ENCODE results near the gene FIGLA.
A peak's percentile ranks its signal among the peaks of the same experiment; 100 is the strongest.

Gene FIGLA

GRCh38 chr2:70789304-70790135, 923 bp downstream of the FIGLA start:
- Histone ChIP-seq H3K4me3 (ENCODE audit: low read length) (peak overlapping the region; percentile 54), H3K9ac (ENCODE audit: low read length) (no peak overlapping the region), H3K36me3 (ENCODE audit: control insufficient read depth, insufficient read depth, low read length, severe bottlenecking) (no peaks in the 10 kb centered on the region), H3K27me3 (replicated peaks; ENCODE audit: control insufficient read depth, insufficient read depth, low read length) (peaks cover 72% of the 10 kb centered on the region), H3K4me1 (ENCODE audit: control insufficient read depth, insufficient read depth, low read length) (peaks cover 6% of the 10 kb centered on the region), H3K9me3 (ENCODE audit: control insufficient read depth, low read length) (peaks cover 3% of the 10 kb centered on the region)
- peak; percentile 47 for DNase-seq (ENCODE audit: low read depth)

GRCh38 chr2:70785137-70785911, 5.1 kb downstream of the FIGLA start:
- H3K4me1 ChIP-seq (ENCODE audit: control insufficient read depth, insufficient read depth, low read length) = peaks cover 9% of the 10 kb centered on the region
- H3K36me3 ChIP-seq (ENCODE audit: control insufficient read depth, insufficient read depth, low read length, severe bottlenecking) = no peaks in the 10 kb centered on the region
- H3K9ac ChIP-seq (ENCODE audit: low read length) = no peak overlapping the region
- H3K27me3 ChIP-seq (replicated peaks; ENCODE audit: control insufficient read depth, insufficient read depth, low read length) = peaks cover 43% of the 10 kb centered on the region
- no peaks in the 10 kb centered on the region for H3K9me3 ChIP-seq (ENCODE audit: control insufficient read depth, low read length)
- no peak for DNase-seq (ENCODE audit: low read depth)
- H3K4me3 ChIP-seq (ENCODE audit: low read length) = no peak overlapping the region

GRCh38 chr2:70784320-70784719, 6.1 kb downstream of the FIGLA start:
- peaks cover 35% of the 10 kb centered on the region for H3K27me3 ChIP-seq (replicated peaks; ENCODE audit: control insufficient read depth, insufficient read depth, low read length)
- no peak overlapping the region for H3K4me3 ChIP-seq (ENCODE audit: low read length)
- peaks cover 12% of the 10 kb centered on the region for H3K4me1 ChIP-seq (ENCODE audit: control insufficient read depth, insufficient read depth, low read length)
- H3K9ac ChIP-seq (ENCODE audit: low read length) = no peak overlapping the region
- no peak for DNase-seq (ENCODE audit: low read depth)
- H3K9me3 ChIP-seq (ENCODE audit: control insufficient read depth, low read length) = no peaks in the 10 kb centered on the region
- H3K36me3 ChIP-seq (ENCODE audit: control insufficient read depth, insufficient read depth, low read length, severe bottlenecking) = no peaks in the 10 kb centered on the region

- no peaks in the 10 kb centered on the region for H3K9me3 ChIP-seq (ENCODE audit: control insufficient read depth, low read length)
- peaks cover 15% of the 10 kb centered on the region for H3K4me1 ChIP-seq (ENCODE audit: control insufficient read depth, insufficient read depth, low read length)
- no peak overlapping the region for H3K9ac ChIP-seq (ENCODE audit: low read length)
- peaks cover 10% of the 10 kb centered on the region for H3K27me3 ChIP-seq (replicated peaks; ENCODE audit: control insufficient read depth, insufficient read depth, low read length)
- H3K36me3 ChIP-seq (ENCODE audit: control insufficient read depth, insufficient read depth, low read length, severe bottlenecking) = no peaks in the 10 kb centered on the region
- no peak overlapping the region for H3K4me3 ChIP-seq (ENCODE audit: low read length)
- DNase-seq (ENCODE audit: low read depth) = no peak
Measured at GRCh38 chr2:70779911-70780545, 10.4 kb downstream of the FIGLA start.

- H3K27me3 ChIP-seq (replicated peaks; ENCODE audit: control insufficient read depth, insufficient read depth, low read length) = peaks cover 10% of the 10 kb centered on the region
Measured at GRCh38 chr2:70779491-70779890, 11.0 kb downstream of the FIGLA start.

GRCh38 chr2:70778676-70779075, 11.8 kb downstream of the FIGLA start:
- Histone ChIP-seq H3K4me3 (ENCODE audit: low read length) (no peak overlapping the region), H3K9ac (ENCODE audit: low read length) (no peak overlapping the region), H3K4me1 (ENCODE audit: control insufficient read depth, insufficient read depth, low read length) (peaks cover 15% of the 10 kb centered on the region), H3K9me3 (ENCODE audit: control insufficient read depth, low read length) (no peaks in the 10 kb centered on the region), H3K36me3 (ENCODE audit: control insufficient read depth, insufficient read depth, low read length, severe bottlenecking) (no peaks in the 10 kb centered on the region), H3K27me3 (replicated peaks; ENCODE audit: control insufficient read depth, insufficient read depth, low read length) (peaks cover 18% of the 10 kb centered on the region)
- DNase-seq (ENCODE audit: low read depth) = no peak

More at GRCh38 chr2:70779491-70779890, 11.0 kb downstream of the FIGLA start:
- no peak overlapping the region for H3K4me3 ChIP-seq (ENCODE audit: low read length)
- H3K9ac ChIP-seq (ENCODE audit: low read length) = no peak overlapping the region
- no peak for DNase-seq (ENCODE audit: low read depth)
- H3K9me3 ChIP-seq (ENCODE audit: control insufficient read depth, low read length) = no peaks in the 10 kb centered on the region
- H3K36me3 ChIP-seq (ENCODE audit: control insufficient read depth, insufficient read depth, low read length, severe bottlenecking) = no peaks in the 10 kb centered on the region
- peaks cover 15% of the 10 kb centered on the region for H3K4me1 ChIP-seq (ENCODE audit: control insufficient read depth, insufficient read depth, low read length)

GRCh38 chr2:70777450-70777849, 13.0 kb downstream of the FIGLA start:
- Histone ChIP-seq H3K4me3 (ENCODE audit: low read length) (no peak overlapping the region), H3K9me3 (ENCODE audit: control insufficient read depth, low read length) (no peaks in the 10 kb centered on the region)

GRCh38 chr2:70776266-70776665, 14.2 kb downstream of the FIGLA start:
- DNase-seq (ENCODE audit: low read depth) = no peak
- H3K9me3 ChIP-seq (ENCODE audit: control insufficient read depth, low read length) = no peaks in the 10 kb centered on the region
- no peak overlapping the region for H3K9ac ChIP-seq (ENCODE audit: low read length)
- no peaks in the 10 kb centered on the region for H3K36me3 ChIP-seq (ENCODE audit: control insufficient read depth, insufficient read depth, low read length, severe bottlenecking)
- H3K4me1 ChIP-seq (ENCODE audit: control insufficient read depth, insufficient read depth, low read length) = peaks cover 15% of the 10 kb centered on the region
- no peak overlapping the region for H3K4me3 ChIP-seq (ENCODE audit: low read length)
- peaks cover 39% of the 10 kb centered on the region for H3K27me3 ChIP-seq (replicated peaks; ENCODE audit: control insufficient read depth, insufficient read depth, low read length)

More at GRCh38 chr2:70777450-70777849, 13.0 kb downstream of the FIGLA start:
- no peak overlapping the region for H3K9ac ChIP-seq (ENCODE audit: low read length)
- peaks cover 27% of the 10 kb centered on the region for H3K27me3 ChIP-seq (replicated peaks; ENCODE audit: control insufficient read depth, insufficient read depth, low read length)
- no peaks in the 10 kb centered on the region for H3K36me3 ChIP-seq (ENCODE audit: control insufficient read depth, insufficient read depth, low read length, severe bottlenecking)
- no peak for DNase-seq (ENCODE audit: low read depth)
- H3K4me1 ChIP-seq (ENCODE audit: control insufficient read depth, insufficient read depth, low read length) = peaks cover 15% of the 10 kb centered on the region

GRCh38 chr2:70775141-70775540, 15.3 kb downstream of the FIGLA start:
- no peak overlapping the region for H3K9ac ChIP-seq (ENCODE audit: low read length)
- no peak overlapping the region for H3K4me3 ChIP-seq (ENCODE audit: low read length)
- H3K9me3 ChIP-seq (ENCODE audit: control insufficient read depth, low read length) = no peaks in the 10 kb centered on the region
- H3K27me3 ChIP-seq (replicated peaks; ENCODE audit: control insufficient read depth, insufficient read depth, low read length) = peaks cover 42% of the 10 kb centered on the region
- no peak for DNase-seq (ENCODE audit: low read depth)
- no peaks in the 10 kb centered on the region for H3K36me3 ChIP-seq (ENCODE audit: control insufficient read depth, insufficient read depth, low read length, severe bottlenecking)
- H3K4me1 ChIP-seq (ENCODE audit: control insufficient read depth, insufficient read depth, low read length) = peaks cover 10% of the 10 kb centered on the region

- H3K27me3 ChIP-seq (replicated peaks; ENCODE audit: control insufficient read depth, insufficient read depth, low read length) = peaks cover 64% of the 10 kb centered on the region
- no peaks in the 10 kb centered on the region for H3K9me3 ChIP-seq (ENCODE audit: control insufficient read depth, low read length)
- no peaks in the 10 kb centered on the region for H3K36me3 ChIP-seq (ENCODE audit: control insufficient read depth, insufficient read depth, low read length, severe bottlenecking)
- peaks cover 2% of the 10 kb centered on the region for H3K4me1 ChIP-seq (ENCODE audit: control insufficient read depth, insufficient read depth, low read length)
- DNase-seq (ENCODE audit: low read depth) = no peak
- no peak overlapping the region for H3K4me3 ChIP-seq (ENCODE audit: low read length)
- no peak overlapping the region for H3K9ac ChIP-seq (ENCODE audit: low read length)
Measured at GRCh38 chr2:70772486-70773155, 17.8 kb downstream of the FIGLA start.
